Lower leg skin (tissue), 4 donors: Measurements from ENCODE around the gene CYP2S1. TPM values are rescaled to one million over a fixed set of nuclear protein-coding genes. Genes with fewer than 3 reads are reported as not detected.

Source experiments
- DNase-seq, 2 donors: peaks; one replicate each; pipeline ENCODE4 v3.0.0-alpha.2; 2019; ENCODE audit warnings: low spot score in 2 of 2
- H3K4me3 ChIP-seq: fragments of 200-600 bp; sonication (generic); 2 replicates; pipeline ENCODE4 v1.5.1; 2017; ENCODE audit warnings: mild to moderate bottlenecking, low read depth; ENCODE audit not compliant: poor library complexity, severe bottlenecking
- CTCF ChIP-seq, 3 donors: fragments of 450-650 bp; IDR thresholded peaks; one replicate each; pipeline ENCODE4 v1.5.1; 2016; ENCODE audit warnings: antibody characterized with exemption in 3 of 3, mild to moderate bottlenecking in 3 of 3, moderate library complexity in 2 of 3
- POLR2A ChIP-seq, 2 donors: fragments of 450-650 bp; IDR thresholded peaks; one replicate each; pipeline ENCODE4 v1.6.1; 2016 to 2017; ENCODE audit warnings: antibody characterized with exemption in 2 of 2, mild to moderate bottlenecking in 1 of 2, moderate library complexity in 1 of 2
- WGBS, 2 donors: methylation state at CpG; one replicate each; pipeline ENCODE4 v1.1.5; 2018; 5-methylcytosine and 5-hydroxymethylcytosine counted together
- intact Hi-C: fragments of 100-400 bp; cut with DNase I; formaldehyde crosslinking; loops from one replicate; pipeline ENCODE4 v1.15.0; 2023; ENCODE audit warnings: low total_unique reads
- total RNA-seq, 4 donors: library from RNA; depleted of rRNA; stranded (reverse); fragments of >200 nt; gene quantifications; one replicate each; pipeline ENCODE4 v1.1.0, GENCODE V29; 2016

The CYP2S1 gene
- total RNA-seq, 4 donors from 2014 or later: 0.49 to 3.8 (median 1.9) TPM

GRCh38 chr19:41249707-41250423, 56.8 kb downstream of the CYP2S1 start:
- intact Hi-C loops: no loop called here
- TF ChIP-seq POLR2A (IDR thresholded peaks at IDR 0.05) (no peak), CTCF (IDR thresholded peaks at IDR 0.05) (no peak)
- DNase-seq: peak in 1 of 2 donors; percentile 50
- H3K4me3 ChIP-seq: no peak overlapping the region
- WGBS, 2 donors: 90 to 91% methylated on average over 9 of the region's 9 CpGs

- H3K4me3 ChIP-seq: no peak overlapping the region
- WGBS, 2 donors: 90 to 97% methylated on average over 6 of the region's 6 CpGs
- no peak for TF ChIP-seq CTCF (IDR thresholded peaks at IDR 0.05)
- no peak for TF ChIP-seq POLR2A (IDR thresholded peaks at IDR 0.05)
- DNase-seq: no peak
- intact Hi-C loops: no loop called here
Observed at GRCh38 chr19:41253660-41254059, 60.6 kb downstream of the CYP2S1 start.

- DNase-seq: no peak
- H3K4me3 ChIP-seq: no peak overlapping the region
- TF ChIP-seq POLR2A (IDR thresholded peaks at IDR 0.05) (no peak), CTCF (IDR thresholded peaks at IDR 0.05) (no peak)
- intact Hi-C loops: no loop called here
Observed at GRCh38 chr19:41255171-41255570, 62.2 kb downstream of the CYP2S1 start.

Other genes starting within 250 kb of the CYP2S1 start
- gene CYP2B6, start 201.9 kb upstream of the CYP2S1 start, total RNA-seq: 1 to 10 TPM in 1 of 4 donors, under 1 TPM in 1, not detected in 2; 0.13 to 3.7 TPM
- not detected for gene CYP2A13, start 104.8 kb upstream of the CYP2S1 start, total RNA-seq
- gene CYP2F1, start 78.8 kb upstream of the CYP2S1 start, total RNA-seq: not detected
- 10 to 100 TPM; 17.3 to 86.2 (median 56.7) TPM for gene AXL, start 26.0 kb downstream of the CYP2S1 start, total RNA-seq
- gene HNRNPUL1, start 71.2 kb downstream of the CYP2S1 start, total RNA-seq: 100 to 1,000 TPM; 130 to 196 (median 152) TPM
- 10 to 100 TPM; 11.6 to 19.6 (median 13.7) TPM for gene CCDC97, start 117.0 kb downstream of the CYP2S1 start, total RNA-seq
- 10 to 100 TPM; 11.4 to 26.9 (median 22.2) TPM for gene TGFB1, start 160.7 kb downstream of the CYP2S1 start, total RNA-seq
- 1 to 10 TPM; 1.7 to 3.7 (median 2.5) TPM for gene B9D2, start 170.9 kb downstream of the CYP2S1 start, total RNA-seq
- gene TMEM91, start 183.3 kb downstream of the CYP2S1 start, total RNA-seq: 100 to 1,000 TPM in 1 of 4 donors, 10 to 100 TPM in 3; 25.4 to 115 (median 54.9) TPM
- 10 to 100 TPM; 28.6 to 34.5 (median 28.9) TPM for gene EXOSC5, start 204.1 kb downstream of the CYP2S1 start, total RNA-seq
- gene BCKDHA, start 204.6 kb downstream of the CYP2S1 start, total RNA-seq: 100 to 1,000 TPM in 1 of 4 donors, 10 to 100 TPM in 3; 64.3 to 116 (median 70.1) TPM
- gene B3GNT8, start 234.2 kb downstream of the CYP2S1 start, total RNA-seq: 10 to 100 TPM in 3 of 4 donors, 1 to 10 TPM in 1; 9.2 to 33.3 (median 16.7) TPM
- 10 to 100 TPM; 34.8 to 49.8 (median 35.7) TPM for gene DMAC2, start 246.7 kb downstream of the CYP2S1 start, total RNA-seq
- not detected for gene ERICH4, start 249.9 kb downstream of the CYP2S1 start, total RNA-seq